Measurements from ENCODE around the gene SMCO4.
"Not testable (repeated sequence)": the region's sequence is repeated elsewhere in the genome, so short reads cannot be mapped to it uniquely, and the experiment has no call there.

SMCO4 gene

DNA sequence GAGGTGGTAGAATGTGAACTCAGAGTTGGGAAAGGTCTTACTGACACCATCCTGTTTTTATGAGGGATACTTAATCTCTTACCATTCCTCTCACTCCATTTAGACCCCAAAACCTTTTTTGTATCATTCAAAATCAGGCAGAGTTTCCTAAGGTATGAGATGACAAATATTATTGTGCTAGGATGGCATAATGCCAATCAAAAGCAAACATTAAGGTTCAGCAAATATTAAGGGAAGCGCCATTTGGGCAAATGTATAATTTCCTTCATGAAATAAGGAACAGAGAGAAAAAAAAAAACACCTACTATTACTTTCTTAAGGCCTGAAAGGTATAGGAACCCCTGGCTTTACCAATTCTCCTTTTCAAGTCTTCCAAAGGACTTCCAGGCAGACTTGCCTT, 62.4 kb downstream of the SMCO4 start:
- in situ Hi-C loops (cut with MboI; ENCODE audit: low sequenced_read_pairs), result no loop called here

GRCh38 chr11:93480256-93480655, 62.9 kb downstream of the SMCO4 start:
- in situ Hi-C loops (cut with MboI; ENCODE audit: low sequenced_read_pairs), result no loop called here

DNA sequence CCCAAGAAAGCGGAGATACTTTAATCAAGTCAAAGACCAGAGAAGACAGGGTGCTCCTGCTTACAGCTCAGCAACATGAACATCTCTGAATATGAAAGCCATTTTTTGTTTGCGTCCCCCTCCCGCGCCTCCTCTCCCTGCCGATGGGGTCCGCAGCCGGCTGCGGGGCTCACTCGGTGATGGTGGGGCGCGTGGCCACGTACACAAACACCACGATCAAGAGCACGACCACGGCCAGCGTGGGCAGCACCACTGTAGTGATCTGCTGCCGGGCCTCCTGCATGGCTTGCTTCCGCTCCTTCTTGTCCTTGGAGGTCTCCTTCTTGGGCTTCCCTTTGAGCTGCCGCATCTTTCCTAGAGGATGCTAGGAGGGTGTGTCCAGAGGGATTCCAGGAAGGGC, 64.3 kb downstream of the SMCO4 start:
- in situ Hi-C loops (cut with MboI; ENCODE audit: low sequenced_read_pairs), result no loop called here

DNA sequence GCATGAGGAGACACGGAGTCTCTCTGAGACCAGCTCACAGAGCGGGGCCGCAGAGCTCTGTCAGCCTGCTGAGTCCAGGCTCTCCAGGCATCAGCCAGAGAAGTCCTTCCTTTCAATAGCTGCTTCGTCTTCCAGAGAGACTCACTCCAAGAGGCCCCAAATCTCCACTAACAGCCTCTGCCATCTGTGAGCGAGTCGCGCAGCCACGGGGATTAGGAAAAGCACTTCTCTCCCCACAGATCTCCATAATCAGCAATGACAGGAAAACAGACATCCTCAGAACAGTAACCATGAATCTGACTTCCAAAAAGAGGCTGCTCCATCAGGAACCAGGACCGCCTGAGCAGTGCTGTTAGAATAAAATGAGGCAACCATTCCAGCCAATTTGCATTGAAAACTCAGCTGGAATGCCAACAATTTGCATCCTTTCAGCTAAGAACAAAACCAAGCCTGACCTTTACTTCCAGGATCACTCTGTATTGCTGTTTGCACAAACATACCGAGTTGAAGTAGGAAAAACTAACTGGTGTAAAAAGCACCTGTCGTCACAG, 65.4 kb downstream of the SMCO4 start:
- in situ Hi-C loops (cut with MboI; ENCODE audit: low sequenced_read_pairs), result no loop called here

GRCh38 chr11:93476796-93477195, 66.4 kb downstream of the SMCO4 start:
- in situ Hi-C loops (cut with MboI; ENCODE audit: low sequenced_read_pairs), result no loop called here

DNA sequence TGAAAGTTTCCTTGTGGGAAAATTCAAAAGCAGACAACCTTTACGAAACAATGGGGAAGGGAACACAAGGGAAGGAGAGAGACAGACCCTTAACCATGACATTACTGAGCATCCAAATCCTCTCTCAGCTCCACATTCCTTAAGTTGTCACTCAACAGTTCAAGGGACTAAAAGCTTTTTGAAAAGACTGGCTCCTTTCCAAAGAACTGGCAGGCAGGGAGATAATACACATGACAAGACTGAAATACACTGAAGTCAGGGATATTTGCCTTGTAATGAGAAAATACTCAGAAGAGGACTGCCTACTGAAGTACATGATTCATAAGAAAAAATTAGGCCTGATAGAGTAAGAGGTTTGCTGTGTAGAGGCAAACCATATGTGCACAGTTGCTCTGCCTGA, 69.1 kb downstream of the SMCO4 start:
- in situ Hi-C loops (cut with MboI; ENCODE audit: low sequenced_read_pairs), result no loop called here

GRCh38 chr11:93468290-93468689, 74.9 kb downstream of the SMCO4 start:
- in situ Hi-C loops (cut with MboI; ENCODE audit: low sequenced_read_pairs), result no loop called here

- in situ Hi-C loops (cut with MboI; ENCODE audit: low sequenced_read_pairs), result no loop called here
Measured at GRCh38 chr11:93467054-93467453, 76.1 kb downstream of the SMCO4 start.

DNA sequence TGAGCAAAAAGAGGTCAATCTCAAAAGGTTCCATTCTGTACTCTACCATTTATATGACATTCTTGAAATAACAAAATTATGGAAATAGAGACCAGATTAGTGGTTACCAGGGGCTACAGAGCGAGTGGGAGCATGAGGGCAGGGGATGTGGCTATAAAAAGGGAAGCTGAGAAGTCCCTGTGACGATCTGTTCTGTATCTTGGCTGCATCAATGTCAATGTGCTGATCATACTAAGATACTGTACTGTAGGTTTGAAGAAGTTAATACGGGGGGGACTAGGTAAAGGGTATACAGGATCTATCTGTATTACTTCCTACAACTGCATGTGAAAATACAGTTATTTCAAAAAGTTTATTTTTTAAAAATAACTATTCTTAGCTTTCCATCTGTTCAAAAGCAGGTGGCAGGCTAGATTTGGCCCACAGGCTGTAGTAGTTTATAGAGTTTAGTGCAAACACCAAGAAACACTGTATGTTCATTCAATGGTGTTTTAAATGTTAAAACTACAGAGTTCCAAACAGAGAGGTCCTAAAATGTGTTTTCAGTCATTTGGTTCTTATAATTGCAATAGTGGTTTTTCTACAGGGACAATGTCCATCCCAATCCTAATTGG, 78.2 kb downstream of the SMCO4 start:
- in situ Hi-C loops (cut with MboI; ENCODE audit: low sequenced_read_pairs), result no loop called here

DNA sequence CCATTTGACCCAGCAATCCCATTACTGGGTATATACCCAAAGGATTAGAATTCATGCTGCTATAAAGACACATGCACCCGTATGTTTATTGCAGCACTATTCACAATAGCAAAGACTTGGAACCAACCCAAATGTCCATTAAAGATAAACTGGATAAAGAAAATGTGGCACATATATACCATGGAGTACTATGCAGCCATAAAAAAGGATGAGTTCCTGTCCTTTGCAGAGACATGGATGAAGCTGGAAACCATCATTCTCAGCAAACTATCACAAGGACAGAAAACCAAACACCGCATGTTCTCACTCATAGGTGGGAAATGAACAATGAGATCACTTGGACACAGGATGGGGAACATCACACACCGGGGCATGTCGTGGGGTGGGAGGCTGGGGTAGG, 79.5 kb downstream of the SMCO4 start:
- in situ Hi-C loops (cut with MboI; ENCODE audit: low sequenced_read_pairs), result not testable (repeated sequence)

DNA sequence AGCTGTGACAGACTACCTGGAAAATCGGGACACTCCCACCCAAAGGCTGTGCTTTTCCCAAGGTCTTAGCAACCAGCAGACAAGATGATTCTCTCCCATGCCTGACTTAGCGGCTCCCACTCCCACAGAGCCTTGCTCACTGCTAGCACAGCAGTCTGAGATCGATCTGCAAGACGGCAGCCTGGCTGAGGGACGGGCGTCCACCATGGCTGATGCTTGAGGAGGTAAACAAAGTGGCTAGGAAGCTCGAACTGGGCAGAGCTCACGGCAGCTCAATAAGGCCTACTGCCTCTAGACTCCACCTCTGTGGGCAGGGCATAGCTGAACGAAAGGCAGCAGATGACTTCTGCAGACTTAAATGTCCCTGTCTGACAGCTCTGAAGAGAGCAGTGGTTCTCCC, 84.9 kb downstream of the SMCO4 start:
- in situ Hi-C loops (cut with MboI; ENCODE audit: low sequenced_read_pairs), result no loop called here

DNA sequence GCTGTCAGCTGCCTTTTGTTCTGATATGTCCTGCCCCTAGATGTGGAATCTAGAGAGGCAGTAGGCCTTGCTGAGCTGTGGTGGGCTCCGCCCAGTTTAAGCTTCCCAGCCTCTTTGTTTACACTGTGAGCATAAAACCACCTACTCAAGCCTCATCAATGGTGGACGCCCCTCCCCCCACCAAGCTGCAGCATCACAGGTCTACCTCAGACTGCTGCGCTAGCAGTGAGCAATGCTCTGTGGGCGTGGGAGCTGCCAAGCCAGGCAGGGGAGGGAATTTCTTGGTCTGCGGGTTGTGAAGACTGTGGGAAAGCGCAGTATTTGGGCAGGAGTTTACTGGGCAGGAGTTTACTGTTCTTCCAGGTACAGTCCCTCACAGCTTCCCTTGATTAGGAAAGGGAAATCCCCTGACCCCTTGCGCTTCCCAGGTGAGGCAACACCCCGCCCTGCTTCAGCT, 98.5 kb downstream of the SMCO4 start:
- in situ Hi-C loops (cut with MboI; ENCODE audit: low sequenced_read_pairs), result no loop called here

GRCh38 chr11:93443232-93443631, 100.0 kb downstream of the SMCO4 start:
- in situ Hi-C loops (cut with MboI; ENCODE audit: low sequenced_read_pairs), result not testable (repeated sequence)

DNA sequence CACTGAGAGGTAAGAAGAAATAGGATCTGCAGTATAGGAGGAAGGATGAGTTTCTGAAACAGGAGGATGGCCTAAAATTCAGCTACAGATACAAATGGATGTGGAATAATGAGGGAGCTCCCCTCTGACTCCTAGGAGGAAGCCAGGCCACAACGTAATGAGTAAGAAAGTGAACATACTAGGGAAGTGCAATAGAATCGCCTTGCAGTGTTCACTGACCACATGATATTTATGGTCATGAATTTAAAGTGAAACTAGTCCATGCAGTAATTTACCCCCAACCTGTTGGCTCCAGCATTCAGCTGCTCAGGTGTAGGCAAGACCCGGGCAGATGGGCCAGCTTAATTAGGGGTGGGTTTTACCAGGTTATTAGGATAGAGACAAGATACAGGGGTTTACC, 110.9 kb downstream of the SMCO4 start:
- in situ Hi-C loops (cut with MboI; ENCODE audit: low sequenced_read_pairs), result no loop called here

Data from HL-60/S4 treated with phorbol 12-myristate 13-acetate at 8.2 ng/mL for 4 days and 3 days (cell line).